Fibroblast of skin of right biceps (primary cell): ENCODE measurements around the gene RSPO3.

Experiments
- DNase-seq: peaks from one replicate; pipeline ENCODE4 v3.0.0-alpha.2; 2013

Gene RSPO3

DNA sequence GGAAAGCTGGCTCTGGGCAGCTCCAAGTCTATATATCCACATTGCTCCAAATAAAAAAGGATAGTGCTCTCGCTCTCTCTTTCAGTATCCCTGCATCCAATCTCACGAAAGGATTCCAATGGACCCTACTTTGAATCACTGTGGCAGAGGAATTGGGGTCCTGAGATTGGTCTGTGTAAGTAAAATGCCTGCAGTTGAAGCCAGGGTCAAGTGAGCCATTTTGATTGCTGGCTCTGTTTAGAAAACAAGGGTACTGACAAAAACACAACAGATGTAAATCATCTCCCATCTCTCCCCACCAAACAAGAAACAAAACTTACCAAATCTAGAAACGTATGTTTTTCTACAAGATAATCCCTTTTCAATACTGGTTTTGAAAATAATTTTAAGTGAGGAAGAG is 45.6 kb downstream of the RSPO3 start:
- no peak for DNase-seq

DNA sequence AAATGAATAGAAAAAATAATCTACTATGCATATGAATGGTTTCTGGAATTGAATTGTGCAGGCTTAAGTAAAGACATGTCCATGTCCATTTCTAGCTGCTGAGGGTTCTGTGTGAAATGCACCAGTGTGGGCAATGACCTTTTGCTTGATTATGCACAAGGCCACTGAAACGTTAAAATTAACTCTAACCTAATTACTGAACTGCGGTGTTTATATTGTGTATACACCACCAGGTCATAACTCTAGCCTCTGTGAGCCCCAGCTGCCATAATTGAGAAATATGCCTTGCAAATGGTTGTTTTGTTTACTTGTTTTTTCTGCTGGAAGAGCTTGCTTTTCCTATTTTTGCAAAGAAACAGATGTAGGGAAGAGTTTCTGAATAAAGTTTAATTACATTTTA is 46.1 kb downstream of the RSPO3 start:
- no peak for DNase-seq

DNA sequence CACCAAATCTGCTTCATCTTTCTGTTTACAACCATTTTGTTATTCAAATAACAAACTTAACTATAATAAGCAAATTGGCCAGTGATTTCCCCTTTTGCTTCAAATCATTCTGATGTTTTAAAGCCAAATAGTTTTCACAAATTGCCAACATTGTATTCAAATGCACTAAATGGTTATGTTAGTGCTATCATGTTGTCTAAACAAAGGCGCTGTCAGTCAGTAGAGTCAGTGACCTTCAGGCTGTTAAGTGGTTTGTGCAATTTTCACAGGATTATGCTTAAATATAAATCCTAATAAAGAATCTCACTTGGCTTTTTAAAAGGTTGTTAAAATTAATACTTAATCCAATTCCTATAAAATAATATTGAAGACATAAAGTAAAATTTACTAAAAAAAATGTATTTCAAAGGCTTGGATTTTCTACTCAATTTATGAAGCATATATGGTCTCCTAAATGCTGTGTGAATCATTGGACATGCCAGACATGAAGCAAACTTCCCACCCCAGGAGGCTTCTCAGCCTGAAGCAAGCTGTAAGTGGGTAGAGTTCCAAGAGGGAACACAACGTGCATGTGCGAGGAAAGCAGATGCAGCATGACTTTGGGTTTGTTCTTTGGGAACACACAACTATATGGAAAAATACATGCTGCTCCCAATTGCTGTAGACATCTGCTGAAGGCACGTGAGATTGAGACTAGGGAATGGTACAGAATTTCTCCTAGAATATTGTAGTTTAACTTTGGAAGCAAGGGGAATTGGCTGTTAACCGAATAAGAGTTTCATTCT is 54.9 kb downstream of the RSPO3 start:
- DNase-seq = no peak

DNA sequence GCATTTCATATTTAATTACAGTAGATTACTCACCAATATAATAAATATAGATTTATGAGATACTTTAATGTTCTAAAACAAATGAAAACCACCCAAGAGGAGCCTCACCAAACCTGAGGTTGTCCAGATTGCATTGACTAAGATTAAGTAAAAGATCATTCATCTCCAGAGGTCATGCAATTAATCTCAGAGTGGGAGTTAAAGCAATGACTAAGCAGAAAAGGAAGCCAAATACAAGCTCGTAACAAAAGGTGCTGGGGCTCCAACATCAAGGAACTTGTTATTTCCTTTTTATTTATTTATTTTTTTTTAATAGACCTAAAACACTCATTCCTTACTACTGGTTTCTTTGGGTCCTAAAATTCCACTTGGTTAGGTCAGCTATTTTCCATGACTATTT is 57.7 kb downstream of the RSPO3 start:
- peak; percentile 50 for DNase-seq

DNA sequence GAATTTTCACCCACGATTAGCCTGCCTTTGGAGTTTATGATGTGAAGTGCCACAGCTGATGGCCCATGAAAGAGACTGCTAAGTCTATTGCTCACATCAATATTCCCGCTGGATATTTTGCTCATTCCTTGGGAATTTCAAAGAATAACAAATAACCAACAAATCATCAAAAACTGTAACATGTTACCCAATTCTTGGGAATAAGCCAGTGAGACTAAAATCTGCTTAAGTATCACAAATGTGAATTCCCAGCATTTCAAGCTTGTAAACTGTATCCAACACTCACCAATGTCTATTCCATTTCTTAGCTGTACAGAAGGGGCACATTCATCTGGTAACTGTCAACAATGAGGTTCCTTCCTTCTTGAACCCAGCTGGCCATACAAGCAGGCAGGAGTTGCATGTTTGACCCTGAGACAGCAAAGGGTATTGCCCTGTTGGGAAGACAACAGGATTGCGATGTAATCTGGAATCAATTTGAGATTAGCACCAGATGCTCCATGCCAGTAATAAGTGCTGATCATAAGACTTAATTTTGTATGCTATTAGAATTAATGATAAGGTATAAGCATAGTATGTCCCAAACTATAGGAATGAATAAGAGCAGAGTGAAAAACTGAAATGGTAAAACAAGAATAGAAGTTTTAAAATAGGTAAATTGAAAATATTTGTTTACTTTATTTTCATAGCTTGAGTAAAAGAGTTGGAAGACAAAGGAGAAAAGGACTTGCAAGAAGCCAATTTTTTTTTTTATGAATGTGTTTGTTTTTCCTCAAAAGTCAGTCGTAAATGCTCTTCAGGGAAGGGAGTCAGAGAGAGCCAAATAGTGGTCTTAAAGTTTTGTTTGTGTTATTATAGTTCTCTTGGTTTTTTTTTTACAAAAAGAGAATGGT is 58.8 kb downstream of the RSPO3 start:
- peak; percentile 89 for DNase-seq

DNA sequence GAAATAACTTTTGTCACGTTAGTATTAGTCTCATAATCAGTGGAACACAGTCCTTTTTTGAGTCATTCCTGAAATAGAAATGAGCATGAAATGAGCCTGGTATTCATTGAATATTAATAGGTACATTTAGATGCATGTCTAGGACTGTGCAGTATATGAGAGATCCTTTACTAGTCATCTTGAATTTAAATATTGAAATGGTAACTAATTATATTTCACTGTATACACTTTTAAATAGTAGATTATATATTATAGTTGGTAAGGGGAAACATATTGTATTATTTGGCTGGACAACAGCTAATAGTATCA is 59.4 kb downstream of the RSPO3 start:
- DNase-seq = no peak

DNA sequence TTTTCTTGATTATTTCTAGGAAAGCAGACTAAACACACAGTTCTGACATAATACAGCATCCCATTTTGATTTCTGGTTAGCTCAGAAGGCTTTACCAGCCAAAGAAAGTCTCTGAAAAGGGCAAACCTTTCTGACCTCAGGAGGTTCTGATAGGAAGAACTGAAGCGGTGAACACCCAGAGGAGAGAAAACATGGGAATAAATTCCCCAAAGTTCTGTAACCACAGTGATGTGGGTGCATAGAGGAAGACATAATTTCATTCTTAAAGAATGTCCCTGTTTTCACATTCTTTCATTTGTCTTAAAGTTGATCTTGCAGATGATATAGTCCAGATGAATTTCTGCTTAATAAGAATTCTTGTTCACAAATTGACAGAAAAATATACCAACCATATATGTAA is 60.3 kb downstream of the RSPO3 start:
- peak; percentile 66 for DNase-seq

DNA sequence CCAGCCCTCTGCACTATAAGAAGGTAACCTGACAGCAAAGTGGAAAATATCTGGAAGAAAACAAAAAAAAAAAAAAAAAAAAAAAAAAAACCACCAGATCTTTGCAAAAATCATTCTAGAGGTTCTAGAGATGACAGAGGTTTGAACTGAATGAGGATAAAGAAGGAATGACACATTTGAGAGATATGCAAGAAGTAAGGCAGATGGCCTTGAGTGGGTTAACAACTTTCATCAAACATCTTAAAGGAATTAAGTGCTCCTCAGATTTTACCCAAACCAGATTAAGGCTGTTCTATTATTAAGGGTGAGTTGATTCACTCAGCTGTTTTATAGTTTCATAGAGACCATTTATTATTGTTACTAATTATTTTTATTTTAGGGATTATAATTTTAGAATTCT is 62.0 kb downstream of the RSPO3 start:
- DNase-seq = peak; percentile 74

DNA sequence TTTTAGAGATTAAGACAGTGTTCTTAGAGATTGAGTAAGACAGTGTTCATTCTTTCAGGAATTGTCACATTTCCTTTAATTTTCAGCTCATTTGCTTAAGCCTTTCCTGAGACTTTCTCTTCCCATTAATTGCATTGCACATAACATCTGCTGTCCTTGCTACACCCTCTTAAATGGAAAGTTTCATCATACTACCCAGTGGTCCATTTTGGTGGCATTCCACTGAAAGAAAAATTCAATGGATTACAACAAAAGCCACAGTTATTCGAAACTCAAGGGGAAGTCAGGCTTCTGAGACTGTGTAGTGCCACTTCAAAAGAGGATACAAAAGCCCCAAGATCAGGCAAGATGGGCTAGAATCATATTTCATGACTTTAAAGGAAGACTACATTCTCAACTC is 64.0 kb downstream of the RSPO3 start:
- DNase-seq = peak; percentile 81

DNA sequence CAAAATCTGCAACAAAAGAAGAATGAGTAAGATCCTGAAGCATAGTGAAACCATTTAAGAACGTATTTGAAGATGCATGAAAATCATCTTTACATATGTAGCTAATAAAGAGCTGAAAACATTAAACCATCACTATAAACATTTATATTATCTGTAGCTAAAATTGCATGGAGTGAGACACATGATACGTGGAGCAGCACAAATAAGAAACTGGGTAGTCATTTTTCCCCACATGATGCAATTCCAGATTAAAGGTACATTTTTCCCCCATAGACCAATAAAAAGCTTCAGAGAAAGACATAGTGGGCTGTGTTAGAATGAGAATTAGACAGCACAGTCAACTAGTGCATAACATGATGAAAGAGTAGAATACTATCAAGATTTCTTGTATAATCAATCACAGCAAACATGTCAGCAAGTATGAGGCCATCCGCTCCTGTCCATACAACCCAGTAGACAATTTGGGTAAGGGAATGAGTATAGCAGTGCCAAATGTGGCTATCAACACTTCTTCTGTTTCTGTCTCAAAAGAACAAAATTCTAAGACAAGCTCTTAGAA is 67.0 kb downstream of the RSPO3 start:
- peak; percentile 45 for DNase-seq

DNA sequence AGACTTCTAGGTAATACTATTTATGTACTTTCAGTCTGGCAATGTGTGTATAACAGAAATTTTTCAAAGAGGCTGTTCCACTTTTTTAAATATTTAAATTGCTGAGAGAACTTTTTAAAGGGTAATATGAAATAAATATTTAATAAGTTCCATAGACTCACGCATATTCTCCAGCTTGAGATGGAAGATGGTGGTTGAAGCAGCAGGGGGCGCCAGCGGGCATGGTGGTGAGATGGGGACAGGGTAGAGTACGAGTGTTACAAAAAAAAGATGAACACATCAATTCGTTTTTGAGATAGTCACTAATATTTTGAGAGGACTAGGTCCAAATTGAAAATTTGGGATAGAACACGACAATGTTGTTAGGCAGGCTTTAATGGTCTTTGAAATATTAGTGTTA is 68.4 kb downstream of the RSPO3 start:
- DNase-seq = no peak

DNA sequence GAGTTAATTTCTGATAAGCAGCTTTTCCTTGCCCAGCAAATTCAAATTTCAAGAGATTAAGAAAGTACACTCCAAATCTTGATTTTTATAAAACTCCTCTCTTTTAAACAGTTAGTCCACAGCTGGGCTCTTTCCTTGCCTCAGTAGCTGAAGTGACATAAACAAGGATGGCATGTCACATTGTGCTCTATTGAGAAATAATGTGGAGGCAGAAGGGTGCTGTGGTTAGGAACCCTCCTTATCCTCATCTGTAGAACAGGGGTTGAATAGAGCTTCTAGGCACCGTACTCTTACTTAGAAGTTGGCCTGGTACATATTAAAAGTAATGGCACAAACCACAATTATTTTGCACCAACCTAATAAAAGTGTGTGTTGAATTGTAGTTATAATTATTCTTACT is 70.3 kb downstream of the RSPO3 start:
- no peak for DNase-seq

DNA sequence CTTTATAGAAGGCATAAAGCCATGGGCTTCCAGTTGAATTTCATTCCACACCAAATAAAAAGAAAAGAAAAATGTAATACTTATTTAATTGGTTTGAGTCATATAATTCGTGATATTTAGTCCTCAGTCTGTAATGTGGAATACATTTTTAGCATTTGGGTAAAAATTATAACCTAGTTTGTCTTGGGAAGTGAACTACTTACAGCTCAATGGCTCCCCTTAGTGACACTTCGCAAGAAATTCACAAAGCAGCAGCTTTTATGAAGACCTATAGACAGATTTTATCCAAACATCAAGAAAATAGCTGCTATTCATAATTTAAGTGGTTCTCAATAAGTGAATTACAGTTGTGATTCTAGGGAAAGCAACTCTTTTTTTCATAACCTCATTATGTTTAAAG is 72.1 kb downstream of the RSPO3 start:
- DNase-seq = peak; percentile 58

DNA sequence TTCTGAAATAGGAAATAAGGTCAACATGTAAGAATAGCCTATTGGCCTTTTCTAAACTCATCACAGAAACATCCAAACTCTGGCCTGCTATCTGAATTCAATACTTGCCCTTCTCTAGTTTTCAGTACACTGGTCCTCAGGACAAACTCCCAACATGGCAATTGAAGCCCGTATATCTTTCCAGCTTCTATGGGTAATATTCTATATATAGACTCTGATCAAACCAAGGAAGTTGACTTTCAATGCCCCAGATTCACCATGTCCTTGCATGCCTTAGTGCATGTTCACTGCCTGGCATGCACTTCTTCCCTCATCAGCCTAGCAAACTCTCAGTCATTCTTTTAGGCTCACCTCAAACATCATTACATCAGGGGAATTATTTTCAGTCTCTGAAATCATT is 73.2 kb downstream of the RSPO3 start:
- peak; percentile 73 for DNase-seq

DNA sequence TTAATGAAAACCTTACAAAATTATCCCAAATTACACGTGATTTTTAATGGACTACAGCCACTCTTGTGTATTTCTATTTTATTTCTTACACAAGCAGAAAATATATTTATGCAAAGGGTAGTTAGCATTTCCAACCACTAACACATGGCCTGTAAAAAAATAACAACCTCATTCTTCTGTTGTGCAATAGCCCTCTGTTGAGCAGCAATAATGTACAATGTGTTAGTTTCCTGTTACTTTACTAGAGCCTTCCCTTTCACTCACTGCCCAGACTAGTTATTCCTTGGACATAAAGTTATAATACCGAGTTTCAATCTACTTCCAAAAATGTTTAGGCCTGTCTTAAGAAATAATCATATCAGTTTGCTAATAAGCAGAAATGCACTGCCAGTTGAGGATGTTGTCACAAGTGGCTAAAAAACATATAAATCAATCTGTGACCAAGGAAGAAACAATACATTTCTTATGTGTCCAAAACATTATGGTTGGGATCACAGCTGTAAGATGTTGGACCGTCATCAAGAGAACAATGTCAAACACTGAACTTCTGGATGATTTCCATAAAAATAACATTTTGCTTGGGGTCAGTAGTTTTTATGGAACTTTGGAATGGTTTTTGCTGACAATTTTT is 74.6 kb downstream of the RSPO3 start:
- DNase-seq = peak; percentile 50

DNA sequence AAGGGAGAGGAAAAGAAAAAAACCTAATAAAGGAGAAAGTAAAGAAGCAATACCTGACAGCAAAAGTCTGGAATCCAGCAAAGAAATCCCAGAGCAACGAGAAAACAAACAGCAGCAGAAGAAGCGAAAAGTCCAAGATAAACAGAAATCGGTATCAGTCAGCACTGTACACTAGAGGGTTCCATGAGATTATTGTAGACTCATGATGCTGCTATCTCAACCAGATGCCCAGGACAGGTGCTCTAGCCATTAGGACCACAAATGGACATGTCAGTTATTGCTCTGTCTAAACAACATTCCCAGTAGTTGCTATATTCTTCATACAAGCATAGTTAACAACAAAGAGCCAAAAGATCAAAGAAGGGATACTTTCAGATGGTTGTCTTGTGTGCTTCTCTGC is 77.4 kb downstream of the RSPO3 start:
- no peak for DNase-seq

DNA sequence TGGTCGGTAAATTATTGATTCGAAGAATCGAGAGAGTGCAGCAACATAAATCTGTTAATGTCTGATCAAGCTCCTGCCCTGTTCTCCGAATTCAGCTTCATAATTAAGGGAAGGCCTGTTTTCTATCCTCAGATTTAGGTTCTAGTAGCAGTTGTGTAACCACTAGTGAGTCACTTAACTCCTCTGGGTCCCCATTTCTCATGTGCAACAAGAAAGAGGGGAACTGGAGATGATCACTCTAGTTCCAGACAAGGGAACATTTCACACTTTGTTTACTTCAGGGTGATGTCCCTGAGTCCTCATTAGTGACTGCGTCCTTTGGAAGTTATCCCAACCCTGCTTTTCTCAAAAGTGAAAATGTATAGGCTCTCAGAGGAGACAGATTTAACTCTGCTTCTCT is 80.1 kb downstream of the RSPO3 start:
- DNase-seq = peak; percentile 40

DNA sequence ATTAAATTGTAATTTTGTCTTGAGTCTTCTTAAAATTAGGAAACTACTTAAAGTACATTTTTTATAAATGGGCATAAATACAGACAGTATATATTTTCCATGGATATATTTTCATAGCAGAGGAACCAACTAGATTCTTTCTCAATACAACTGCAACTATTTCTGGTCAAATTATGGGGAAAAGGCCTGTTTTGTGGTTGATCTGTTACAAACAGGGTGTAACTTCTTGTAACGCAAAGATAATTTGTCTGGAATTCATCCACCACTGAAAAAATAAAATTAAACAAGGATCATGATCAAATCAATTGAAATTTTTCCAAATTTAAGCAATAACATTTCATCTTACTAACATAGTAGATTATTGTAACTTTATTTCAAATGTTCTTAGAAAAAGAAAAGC is 81.0 kb downstream of the RSPO3 start:
- no peak for DNase-seq

DNA sequence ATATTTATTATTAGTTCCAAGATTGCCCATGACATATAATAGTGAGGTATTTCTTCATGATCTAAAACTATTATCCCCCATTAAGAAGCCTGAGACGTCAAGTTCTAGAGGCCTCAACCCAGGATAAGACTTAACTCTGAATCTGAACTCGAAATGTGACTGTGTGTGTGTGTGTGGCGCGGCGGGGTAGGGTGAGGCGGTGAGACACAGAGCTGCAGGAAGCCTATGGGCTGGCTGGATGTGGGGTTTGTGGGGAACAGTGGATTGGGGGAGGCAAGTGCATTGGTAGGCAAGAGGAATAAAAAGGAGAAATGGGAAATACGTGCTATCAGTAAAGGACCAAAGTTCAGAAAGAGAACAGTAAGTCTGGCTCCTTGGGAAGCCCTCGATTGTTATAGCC is 81.6 kb downstream of the RSPO3 start:
- no peak for DNase-seq

DNA sequence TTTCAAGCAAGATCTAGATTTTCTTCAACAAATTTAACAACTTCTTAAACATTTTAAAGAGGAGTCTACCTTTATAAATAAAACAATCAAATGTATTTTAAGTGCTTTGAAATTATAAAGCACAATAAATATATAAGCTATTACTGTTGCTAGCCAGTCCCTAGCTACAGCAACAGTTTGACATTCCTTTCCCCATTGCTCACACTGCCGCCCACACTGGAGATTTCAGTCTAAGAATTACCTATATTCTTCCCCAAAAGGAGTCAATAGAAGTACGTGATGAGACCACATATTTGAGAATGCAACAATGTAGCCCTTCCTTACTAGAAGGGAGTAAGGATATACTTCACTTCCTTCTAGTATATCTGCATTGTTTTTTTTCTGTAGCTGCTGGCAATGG is 82.8 kb downstream of the RSPO3 start:
- peak; percentile 82 for DNase-seq

DNA sequence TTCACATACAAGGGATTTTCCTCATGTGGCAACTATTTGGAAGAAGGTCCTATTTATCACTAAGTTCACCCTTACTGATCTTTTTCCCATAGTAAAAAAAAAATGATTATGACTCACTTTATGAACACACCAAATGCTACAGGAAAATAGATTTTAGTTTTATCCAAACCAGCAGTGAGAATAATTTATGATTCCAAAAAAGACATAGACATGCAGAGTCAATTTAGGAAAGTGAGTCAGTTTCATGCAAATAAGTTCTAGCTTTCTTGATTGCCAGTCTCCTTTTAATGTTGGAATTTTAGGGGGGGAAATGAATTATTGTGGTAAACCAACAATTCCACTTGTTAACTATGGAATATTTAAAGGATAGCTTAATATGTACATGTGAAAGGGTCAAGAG is 84.2 kb downstream of the RSPO3 start:
- DNase-seq = peak; percentile 80

DNA sequence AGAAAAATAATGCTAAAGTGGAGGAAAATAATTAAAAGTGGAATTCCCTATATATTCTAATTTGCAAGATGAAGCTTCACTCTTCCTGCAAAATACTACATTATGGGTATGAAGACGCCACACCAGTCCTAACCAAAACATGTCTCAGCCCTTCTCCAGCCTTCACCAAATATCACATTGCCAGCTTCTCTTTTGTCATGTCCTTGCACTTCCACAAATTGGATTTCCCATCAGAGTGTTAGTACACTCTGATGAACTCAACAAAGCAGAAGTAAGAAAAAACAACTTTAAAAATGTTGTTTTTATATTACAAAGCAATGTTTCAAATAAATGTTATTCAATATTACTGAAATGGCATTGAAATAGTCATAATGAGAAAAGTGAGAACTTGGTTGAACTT is 85.8 kb downstream of the RSPO3 start:
- no peak for DNase-seq

DNA sequence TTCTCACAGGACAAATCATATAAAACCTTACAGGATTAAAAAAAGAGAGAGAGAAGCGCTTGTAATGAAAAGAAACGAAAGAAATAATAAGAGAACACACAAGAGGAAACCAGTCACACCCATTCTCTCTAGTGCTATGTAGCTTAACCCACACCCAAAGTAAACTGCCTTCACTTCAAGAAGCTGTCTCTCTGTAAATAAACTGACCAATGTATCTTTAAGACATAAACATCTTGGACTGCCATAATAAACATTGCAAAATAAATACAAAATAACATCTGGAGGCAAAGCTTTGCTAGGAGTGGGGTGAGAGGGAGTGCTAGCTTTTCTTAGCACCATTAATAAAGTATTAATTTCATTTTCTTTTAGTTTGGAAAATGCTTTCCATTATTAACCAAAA is 86.6 kb downstream of the RSPO3 start:
- no peak for DNase-seq
